ENCODE data around the gene FAM135A. TPM values are rescaled to one million over a fixed set of nuclear protein-coding genes. Genes with fewer than 3 reads are reported as not detected.

The FAM135A gene
- total RNA-seq, 2 donors from 2014 or later, result 19.5 TPM

GRCh38 chr6:70380771-70381416 lies 32.4 kb upstream of the FAM135A start:
- DNase-seq (ENCODE audit: low spot score), result no peak
- H3K27me3 ChIP-seq, result no peaks in the 10 kb centered on the region
- H3K4me3 ChIP-seq, result no peak overlapping the region
- no peaks in the 10 kb centered on the region for H3K9me3 ChIP-seq
- H3K4me1 ChIP-seq, result no peaks in the 10 kb centered on the region
- no peak for TF ChIP-seq CTCF (IDR thresholded peaks at IDR 0.05)
- H3K27ac ChIP-seq, result no peak overlapping the region
- no peaks in the 10 kb centered on the region for H3K36me3 ChIP-seq

- no peaks in the 10 kb centered on the region for H3K9me3 ChIP-seq
- no peak overlapping the region for H3K4me3 ChIP-seq
- H3K36me3 ChIP-seq, result no peaks in the 10 kb centered on the region
- no peak for TF ChIP-seq CTCF (IDR thresholded peaks at IDR 0.05)
- no peak overlapping the region for H3K27ac ChIP-seq
- H3K27me3 ChIP-seq, result no peaks in the 10 kb centered on the region
- no peak for DNase-seq (ENCODE audit: low spot score)
- H3K4me1 ChIP-seq, result no peaks in the 10 kb centered on the region
These were observed 31.9 kb upstream of the FAM135A start for GRCh38 chr6:70381417-70381782.

GRCh38 chr6:70385901-70386300 lies 27.4 kb upstream of the FAM135A start:
- Histone ChIP-seq H3K4me1 (no peaks in the 10 kb centered on the region), H3K9me3 (no peaks in the 10 kb centered on the region), H3K27ac (no peak overlapping the region), H3K36me3 (no peaks in the 10 kb centered on the region), H3K4me3 (no peak overlapping the region), H3K27me3 (no peaks in the 10 kb centered on the region)
- no peak for DNase-seq (ENCODE audit: low spot score)
- TF ChIP-seq CTCF (IDR thresholded peaks at IDR 0.05), result no peak

- no peaks in the 10 kb centered on the region for H3K36me3 ChIP-seq
These were observed 24.5 kb upstream of the FAM135A start for GRCh38 chr6:70388814-70389213.

GRCh38 chr6:70389261-70389660 lies 24.0 kb upstream of the FAM135A start:
- no peaks in the 10 kb centered on the region for H3K4me1 ChIP-seq
- no peaks in the 10 kb centered on the region for H3K27me3 ChIP-seq
- no peak for DNase-seq (ENCODE audit: low spot score)
- no peak for TF ChIP-seq CTCF (IDR thresholded peaks at IDR 0.05)
- no peak overlapping the region for H3K4me3 ChIP-seq
- H3K36me3 ChIP-seq, result no peaks in the 10 kb centered on the region
- H3K9me3 ChIP-seq, result no peaks in the 10 kb centered on the region
- H3K27ac ChIP-seq, result no peak overlapping the region

More at GRCh38 chr6:70388814-70389213, 24.5 kb upstream of the FAM135A start:
- TF ChIP-seq CTCF (IDR thresholded peaks at IDR 0.05), result no peak
- H3K9me3 ChIP-seq, result no peaks in the 10 kb centered on the region
- DNase-seq (ENCODE audit: low spot score), result no peak
- H3K27me3 ChIP-seq, result no peaks in the 10 kb centered on the region
- no peak overlapping the region for H3K27ac ChIP-seq
- no peak overlapping the region for H3K4me3 ChIP-seq
- H3K4me1 ChIP-seq, result no peaks in the 10 kb centered on the region

- TF ChIP-seq CTCF (IDR thresholded peaks at IDR 0.05), result no peak
- DNase-seq (ENCODE audit: low spot score), result no peak
- Histone ChIP-seq H3K4me3 (no peak overlapping the region), H3K27me3 (no peaks in the 10 kb centered on the region), H3K36me3 (no peaks in the 10 kb centered on the region), H3K4me1 (no peaks in the 10 kb centered on the region), H3K27ac (no peak overlapping the region), H3K9me3 (no peaks in the 10 kb centered on the region)
These were observed 23.2 kb upstream of the FAM135A start for GRCh38 chr6:70390067-70390466.
